Activated CD4-positive, alpha-beta memory T cell treated with anti-CD3 and anti-CD28 coated beads, Interleukin-2, amount 10 ng/mL, durations not matched to agents 7 days and 5 days (primary cell): ENCODE data around the gene CPT1B. TPM values are rescaled to one million over a fixed set of nuclear protein-coding genes. Genes with fewer than 3 reads are reported as not detected.
A peak's percentile ranks its signal among the peaks of the same experiment; 100 is the strongest.

Experiments used
- CTCF ChIA-PET: fragments of 350-600 bp; sonication (Branson Sonifier 250); formaldehyde crosslinking; loops from one replicate; lab custom pipeline; 2021; ENCODE audit warnings: antibody characterized with exemption, inconsistent platforms; lab: Charles Lee
- POLR2A ChIA-PET: fragments of 350-600 bp; sonication (Branson Sonifier 250); formaldehyde crosslinking; loops from one replicate; lab custom pipeline; 2021; ENCODE audit warnings: antibody characterized with exemption; lab: Charles Lee
- DNase-seq: peaks from one replicate; pipeline ENCODE4 v3.0.0-alpha.2; 2020
- H3K27ac Mint-ChIP-seq: one replicate; pipeline ENCODE4 v1.8.0; 2021; ENCODE audit warnings: mild to moderate bottlenecking, mixed read lengths
- H3K27me3 Mint-ChIP-seq: one replicate; pipeline ENCODE4 v1.8.0; 2021; ENCODE audit warnings: mixed read lengths
- H3K36me3 Mint-ChIP-seq: one replicate; pipeline ENCODE4 v1.8.0; 2021; ENCODE audit warnings: low read depth, mixed read lengths
- H3K4me1 Mint-ChIP-seq: one replicate; pipeline ENCODE4 v1.8.0; 2021; ENCODE audit warnings: mixed read lengths
- H3K4me3 Mint-ChIP-seq: one replicate; pipeline ENCODE4 v1.8.0; 2021; ENCODE audit warnings: mild to moderate bottlenecking, mixed read lengths
- H3K9me3 Mint-ChIP-seq: one replicate; pipeline ENCODE4 v1.8.0; 2021; ENCODE audit warnings: mixed read lengths
- total RNA-seq, 2 experiments: library from RNA; stranded (reverse); gene quantifications; one replicate each; pipeline ENCODE4 v1.2.3, GENCODE V29; 2021

The CPT1B gene
- 10 to 100 TPM; 60.8 to 60.9 TPM for total RNA-seq

DNA sequence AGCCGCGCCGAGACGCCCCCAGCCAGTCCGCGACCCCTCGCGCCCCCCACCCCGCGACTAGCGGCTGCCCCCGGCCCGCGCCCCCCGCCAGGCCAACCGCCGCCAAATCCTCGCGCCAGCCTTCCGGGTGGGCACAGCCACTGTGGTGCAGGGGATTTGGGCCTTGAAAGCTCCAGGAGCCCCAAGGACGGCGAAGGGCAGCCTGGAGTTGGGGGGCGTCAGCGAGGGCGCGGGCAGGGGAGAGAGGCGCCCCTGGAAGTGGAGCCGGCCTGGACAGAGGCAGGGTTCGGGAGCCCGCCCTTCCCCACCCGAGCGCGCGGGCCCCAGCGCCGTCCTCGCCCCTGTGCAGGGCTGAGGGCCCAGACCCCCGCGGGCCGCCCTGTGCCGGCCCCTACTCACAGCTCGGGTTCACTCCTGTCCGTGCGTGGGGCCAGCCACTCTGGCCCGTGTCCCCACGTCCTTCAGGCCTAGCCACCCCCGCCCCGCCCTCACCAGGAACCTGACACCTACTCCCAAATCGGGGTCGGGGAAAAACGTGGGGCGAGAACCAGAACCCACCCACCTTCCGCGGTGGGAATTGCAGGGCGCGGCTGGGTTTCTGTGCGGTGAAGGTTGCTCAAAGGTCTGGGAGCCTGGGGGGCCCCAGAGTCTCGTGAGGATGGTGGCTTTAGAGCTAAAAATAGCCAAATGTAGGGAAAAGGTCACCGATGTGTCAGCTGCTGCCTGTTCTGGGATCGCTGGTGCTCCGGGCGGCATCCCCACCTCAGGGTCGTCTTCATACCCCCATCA is at the start of gene CPT1B:
Gene CPT1B (minus strand): TSS at position 441 of the 789 bp plus-strand sequence. CDS start 512 bp downstream, outside the sequence.
- peaks cover 31% of the 10 kb centered on the region for H3K36me3 Mint-ChIP-seq
- H3K27me3 Mint-ChIP-seq, result no peaks in the 10 kb centered on the region
- DNase-seq, result no peak
- CTCF ChIA-PET, result interaction anchor here (0.8 to 1.9 kb wide), 4 partner anchors 12 to 53 kb away, joined by 3 to 4 read pairs (median 4); partner anchors contain the start of gene SCO2
- peak within 1 kb of the TSS; percentile 62 for H3K4me3 Mint-ChIP-seq
- peak within 1 kb of the TSS; percentile 35 for H3K27ac Mint-ChIP-seq
- POLR2A ChIA-PET, result interaction anchor here (1.0 to 2.2 kb wide), 8 partner anchors 12 to 53 kb away, joined by 3 to 14 read pairs (median 6); partner anchors contain the start of genes KLHDC7B, SCO2 and SYCE3
- peaks cover 36% of the 10 kb centered on the region for H3K4me1 Mint-ChIP-seq
- H3K9me3 Mint-ChIP-seq, result no peaks in the 10 kb centered on the region

DNA sequence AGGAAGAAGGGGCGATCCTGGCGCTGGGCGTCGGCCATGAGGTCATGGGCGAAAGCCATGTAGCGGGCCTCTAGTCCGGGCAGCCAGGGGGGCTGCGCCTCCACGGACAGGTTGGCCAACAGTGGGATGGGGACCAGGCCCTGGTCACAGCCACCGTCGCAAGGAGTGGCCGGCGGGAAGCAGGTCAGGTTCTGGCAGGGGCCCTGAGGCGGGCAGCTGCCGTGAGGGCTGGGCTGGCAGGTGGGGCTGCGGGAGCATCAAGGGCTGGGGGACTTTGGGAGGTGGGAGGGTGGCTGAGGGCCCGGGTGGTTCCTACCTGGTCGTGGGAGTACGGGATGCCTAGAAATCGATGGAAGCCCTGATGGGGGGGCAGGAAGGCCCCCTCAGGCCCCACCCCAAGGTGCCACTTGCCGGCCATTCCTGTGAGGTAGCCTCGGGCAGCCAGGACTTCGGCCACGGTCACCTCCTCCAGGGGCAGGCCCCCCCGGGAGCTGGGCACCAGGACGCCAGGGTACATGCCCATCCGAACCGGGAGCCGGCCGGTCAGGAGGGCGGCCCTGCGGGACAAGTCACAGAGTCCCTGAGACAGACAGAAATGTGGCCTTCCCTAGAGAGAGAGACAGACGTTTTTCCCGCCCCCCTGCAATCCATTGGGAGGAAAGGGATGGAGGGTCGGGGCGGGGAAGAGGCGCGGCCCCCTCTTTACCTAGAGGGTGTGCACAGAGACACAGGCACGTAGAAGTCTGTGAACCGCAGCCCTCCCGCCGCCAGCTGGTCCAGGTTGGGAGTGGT is 48.8 kb upstream of the CPT1B start:
- no peaks in the 10 kb centered on the region for H3K9me3 Mint-ChIP-seq
- peak; percentile 31 for DNase-seq
- peaks cover 5% of the 10 kb centered on the region for H3K27me3 Mint-ChIP-seq
- H3K4me1 Mint-ChIP-seq, result peaks cover 25% of the 10 kb centered on the region
- peaks cover 18% of the 10 kb centered on the region for H3K36me3 Mint-ChIP-seq
- ChIA-PET POLR2A (interaction anchor here (0.9 to 3.1 kb wide), 5 partner anchors 45 to 119 kb away, joined by 3 to 13 read pairs (median 6); partner anchors contain the start of genes LMF2, NCAPH2, SCO2 and TYMP), CTCF (interaction anchor here (1.0 to 1.8 kb wide), 4 partner anchors 9 to 351 kb away, joined by 3 to 7 read pairs (median 4); partner anchors contain the start of genes SCO2 and SYCE3)
- H3K27ac Mint-ChIP-seq, result peak overlapping the region; percentile 79
- peak overlapping the region; percentile 80 for H3K4me3 Mint-ChIP-seq

DNA sequence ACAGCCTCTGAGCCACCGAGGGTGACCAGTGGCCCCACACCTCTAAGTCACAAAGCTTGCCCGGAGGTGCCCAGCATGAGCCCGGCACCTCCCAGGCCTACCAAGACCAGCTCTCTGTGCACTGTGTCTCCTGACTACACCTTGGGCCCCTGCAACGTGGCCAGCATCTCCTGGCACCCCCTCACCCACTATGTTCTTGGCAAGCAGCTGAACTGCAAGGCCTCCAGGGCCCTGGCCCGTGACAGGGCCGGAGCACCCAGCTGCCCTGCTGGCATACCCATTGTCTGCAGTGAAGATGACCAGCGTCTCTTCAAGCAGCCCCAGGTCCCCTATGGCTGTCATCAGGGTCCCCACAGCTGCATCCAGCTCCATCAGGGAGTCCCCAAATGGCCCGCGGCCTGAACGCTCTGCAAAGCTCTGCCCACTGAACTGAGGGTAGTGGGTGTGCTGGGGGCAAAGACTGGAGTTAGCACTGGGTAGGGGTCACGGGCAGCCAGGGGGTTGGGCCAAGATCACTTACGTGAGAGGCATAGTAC is 48.2 kb upstream of the CPT1B start:
- CTCF ChIA-PET, result interaction anchor here (1.1 kb wide), 1 partner anchor 10 kb away, joined by 3 read pairs; no protein-coding TSS in a partner anchor
- Mint-ChIP-seq H3K4me1 (peaks cover 32% of the 10 kb centered on the region), H3K27ac (peak overlapping the region; percentile 62), H3K4me3 (peak overlapping the region; percentile 73), H3K9me3 (no peaks in the 10 kb centered on the region), H3K36me3 (peaks cover 18% of the 10 kb centered on the region), H3K27me3 (peaks cover 5% of the 10 kb centered on the region)
- DNase-seq, result no peak
- POLR2A ChIA-PET, result interaction anchor here (1.1 to 3.1 kb wide), 3 partner anchors 97 to 119 kb away, joined by 3 to 13 read pairs (median 3); partner anchors contain the start of genes LMF2, NCAPH2 and SCO2

DNA sequence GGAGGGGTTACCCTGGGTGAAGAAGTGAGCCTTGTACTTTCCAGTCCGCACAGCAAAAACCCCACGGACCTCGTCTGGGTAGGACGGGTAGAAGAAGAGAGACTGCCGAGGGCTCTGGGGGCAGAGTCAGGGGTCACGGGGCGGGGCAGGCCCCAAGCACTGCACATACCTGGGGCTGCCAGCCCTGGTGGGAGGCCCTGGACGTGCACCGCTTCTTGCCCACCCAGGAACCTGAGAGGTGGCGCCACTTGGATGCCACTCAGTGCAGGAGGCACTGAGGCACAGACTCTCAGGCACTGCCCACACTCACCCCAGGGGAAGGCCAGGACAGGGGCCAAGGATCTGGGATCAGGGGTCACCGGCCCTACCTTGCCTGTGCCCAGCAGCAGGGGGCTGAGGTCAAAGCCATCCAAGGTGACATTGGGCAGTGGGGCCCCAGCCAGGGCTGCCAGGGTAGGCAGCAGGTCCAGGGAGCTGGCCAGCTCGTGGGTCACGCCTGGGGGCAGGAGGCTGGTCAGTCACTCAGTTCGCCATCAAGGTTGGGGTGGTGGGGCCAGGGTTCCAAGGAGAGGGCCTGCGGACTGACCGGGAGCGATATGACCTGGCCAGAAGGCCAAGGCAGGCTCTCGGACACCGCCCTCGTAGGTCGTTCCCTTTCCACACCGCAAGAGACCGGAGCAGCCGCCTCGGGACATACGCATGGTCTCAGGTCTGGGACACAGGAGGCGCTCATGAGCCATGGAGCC is 47.5 kb upstream of the CPT1B start:
- Mint-ChIP-seq H3K27me3 (peaks cover 5% of the 10 kb centered on the region), H3K27ac (no peak overlapping the region), H3K9me3 (no peaks in the 10 kb centered on the region), H3K4me1 (peaks cover 38% of the 10 kb centered on the region), H3K4me3 (no peak overlapping the region), H3K36me3 (peaks cover 18% of the 10 kb centered on the region)
- ChIA-PET CTCF (interaction anchor here (1.1 kb wide), 1 partner anchor 11 kb away, joined by 3 read pairs; no protein-coding TSS in a partner anchor), POLR2A (interaction anchor here (1.1 to 3.1 kb wide), 2 partner anchors 97 to 100 kb away, joined by 3 to 13 read pairs; partner anchors contain the start of gene SCO2)
- no peak for DNase-seq

DNA sequence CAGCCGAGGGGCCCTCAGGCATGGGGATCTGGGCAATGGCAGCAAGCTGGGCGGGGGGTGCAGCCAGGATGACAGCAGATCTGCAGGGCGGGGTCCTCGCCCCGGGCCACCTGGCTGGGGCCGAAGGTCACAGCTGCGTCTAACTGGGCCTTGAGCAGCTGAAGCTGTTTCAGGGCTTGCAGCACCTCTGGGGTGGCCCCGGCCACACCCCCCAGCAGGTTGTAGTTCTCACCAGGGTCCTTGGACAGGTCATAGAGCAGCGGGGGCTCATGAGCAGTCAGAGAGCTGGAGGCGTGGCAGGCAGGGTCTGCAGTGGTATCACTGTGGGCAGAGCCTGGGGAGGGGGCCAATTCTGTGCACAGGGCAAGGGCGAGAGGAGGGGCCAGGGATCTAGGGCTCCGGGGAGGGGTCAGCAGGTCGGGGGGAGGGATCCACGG is 46.9 kb upstream of the CPT1B start:
- no peak for DNase-seq
- no peak overlapping the region for H3K4me3 Mint-ChIP-seq
- H3K27ac Mint-ChIP-seq, result peak overlapping the region; percentile 26
- H3K27me3 Mint-ChIP-seq, result peaks cover 5% of the 10 kb centered on the region
- no peaks in the 10 kb centered on the region for H3K9me3 Mint-ChIP-seq
- peaks cover 18% of the 10 kb centered on the region for H3K36me3 Mint-ChIP-seq
- peaks cover 43% of the 10 kb centered on the region for H3K4me1 Mint-ChIP-seq
- POLR2A ChIA-PET, result interaction anchor here (1.1 kb wide), 1 partner anchor 96 kb away, joined by 3 read pairs; no protein-coding TSS in a partner anchor
- CTCF ChIA-PET, result no interaction called here

GRCh38 chr22:50624347-50625130 is 46.3 kb upstream of the CPT1B start:
- H3K4me1 Mint-ChIP-seq, result peaks cover 48% of the 10 kb centered on the region
- peaks cover 5% of the 10 kb centered on the region for H3K27me3 Mint-ChIP-seq
- H3K36me3 Mint-ChIP-seq, result peaks cover 18% of the 10 kb centered on the region
- H3K4me3 Mint-ChIP-seq, result no peak overlapping the region
- DNase-seq, result no peak
- no peaks in the 10 kb centered on the region for H3K9me3 Mint-ChIP-seq
- ChIA-PET CTCF (no interaction called here), POLR2A (no interaction called here)
- H3K27ac Mint-ChIP-seq, result peak overlapping the region; percentile 26

DNA sequence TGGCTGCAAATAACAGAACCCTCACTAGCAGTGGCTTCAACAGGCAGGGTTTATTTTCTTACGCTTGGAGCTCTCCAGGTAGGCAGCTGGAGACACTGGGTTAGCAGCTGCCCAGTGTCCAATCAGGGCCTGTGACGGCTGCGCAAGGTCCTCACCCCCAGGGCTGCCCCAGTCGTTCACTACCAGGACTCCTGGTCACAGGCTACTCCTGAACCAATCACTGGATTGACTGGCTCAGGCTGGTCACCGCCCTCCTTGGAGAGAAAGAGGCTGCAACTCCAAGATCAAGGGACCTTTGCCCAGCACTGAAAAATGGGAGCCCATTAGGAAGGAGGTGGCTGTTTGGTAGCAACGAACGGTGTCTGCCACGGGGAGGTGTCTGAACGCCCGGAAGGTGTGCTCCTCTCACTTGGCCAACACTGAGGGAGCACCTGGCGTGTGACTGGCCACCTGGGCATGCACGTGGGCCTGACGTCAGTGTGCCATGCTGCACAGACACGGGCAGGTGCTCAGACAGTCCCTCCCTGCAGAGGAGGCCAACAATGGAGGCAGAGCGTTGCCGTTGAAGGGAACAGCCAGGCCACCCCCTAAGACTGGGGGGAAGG is 44.6 kb upstream of the CPT1B start:
- Mint-ChIP-seq H3K36me3 (peaks cover 12% of the 10 kb centered on the region), H3K27ac (peak overlapping the region; percentile 99), H3K4me3 (no peak overlapping the region), H3K9me3 (no peaks in the 10 kb centered on the region), H3K4me1 (peaks cover 43% of the 10 kb centered on the region), H3K27me3 (no peaks in the 10 kb centered on the region)
- CTCF ChIA-PET, result interaction anchor here (1.3 to 4.9 kb wide), 4 partner anchors 47 to 97 kb away, joined by 3 to 76 read pairs (median 39); partner anchors contain the start of genes SCO2 and SYCE3
- POLR2A ChIA-PET, result interaction anchor here (2.5 to 5.5 kb wide), 10 partner anchors 40 to 432 kb away, joined by 13 to 117 read pairs (median 25); partner anchors contain the start of genes CHKB, LMF2, NCAPH2 and SCO2
- DNase-seq, result no peak

DNA sequence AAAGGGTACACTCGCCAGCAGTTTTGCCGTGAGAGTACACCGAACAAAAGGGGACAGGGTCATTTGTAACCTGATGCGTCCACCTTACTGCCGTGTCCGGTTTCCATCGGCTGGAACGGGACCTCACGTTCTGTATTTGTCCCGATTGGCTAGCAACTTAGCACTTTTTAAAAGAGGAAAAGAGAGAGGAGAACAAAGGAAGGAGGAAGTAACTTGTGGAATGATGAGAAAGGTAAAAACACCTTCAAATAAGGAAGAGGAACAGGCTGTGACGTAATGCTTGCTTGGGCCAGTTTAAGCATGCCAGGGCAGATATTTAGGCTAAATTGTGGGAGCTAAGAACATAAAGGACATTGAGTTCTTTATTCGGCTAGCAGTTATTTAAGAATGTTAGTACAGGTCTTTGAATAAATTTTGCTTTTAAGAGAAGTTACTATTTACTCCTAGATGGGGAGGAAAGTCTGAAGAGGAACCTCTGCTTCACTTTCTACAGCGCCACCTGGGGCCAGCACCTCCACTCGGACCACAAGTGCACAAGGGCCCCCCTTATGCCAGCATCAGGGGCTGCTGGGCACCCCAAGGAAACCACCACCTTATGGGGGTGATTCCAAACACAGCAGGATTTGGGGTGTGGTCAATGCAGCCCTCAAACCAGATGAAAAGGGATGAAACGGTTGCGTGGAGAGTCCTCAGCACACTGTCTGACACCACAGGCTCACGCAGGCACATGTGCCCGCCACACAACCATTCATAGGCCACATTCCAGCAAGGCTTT is 43.9 kb upstream of the CPT1B start:
- Mint-ChIP-seq H3K27me3 (no peaks in the 10 kb centered on the region), H3K4me1 (peaks cover 43% of the 10 kb centered on the region), H3K4me3 (peak overlapping the region; percentile 82), H3K9me3 (no peaks in the 10 kb centered on the region), H3K27ac (peak overlapping the region; percentile 99), H3K36me3 (peaks cover 12% of the 10 kb centered on the region)
- peak; percentile 51 for DNase-seq
- CTCF ChIA-PET, result interaction anchor here (0.7 to 4.9 kb wide), 18 partner anchors 39 to 380 kb away, joined by 3 to 76 read pairs (median 12); partner anchors contain the start of genes CHKB, KLHDC7B, LMF2 and NCAPH2
- POLR2A ChIA-PET, result interaction anchor here (1.2 to 5.5 kb wide), 19 partner anchors 7 to 431 kb away, joined by 4 to 117 read pairs (median 15); partner anchors contain the start of genes CHKB, KLHDC7B, LMF2 and NCAPH2

GRCh38 chr22:50621356-50621880 is 43.2 kb upstream of the CPT1B start:
- H3K9me3 Mint-ChIP-seq, result no peaks in the 10 kb centered on the region
- H3K4me1 Mint-ChIP-seq, result peaks cover 40% of the 10 kb centered on the region
- POLR2A ChIA-PET, result interaction anchor here (0.5 to 5.5 kb wide), 30 partner anchors 8 to 431 kb away, joined by 3 to 117 read pairs (median 9); partner anchors contain the start of genes CHKB, HDAC10, KLHDC7B and LMF2
- peak overlapping the region; percentile 82 for H3K4me3 Mint-ChIP-seq
- H3K36me3 Mint-ChIP-seq, result peaks cover 9% of the 10 kb centered on the region
- DNase-seq, result peak; percentile 74
- no peaks in the 10 kb centered on the region for H3K27me3 Mint-ChIP-seq
- peak overlapping the region; percentile 99 for H3K27ac Mint-ChIP-seq
- CTCF ChIA-PET, result interaction anchor here (0.6 to 4.9 kb wide), 32 partner anchors 15 to 412 kb away, joined by 3 to 76 read pairs (median 6); partner anchors contain the start of genes CHKB, HDAC10, KLHDC7B and LMF2
